ENCODE results near the gene SNX14.

GRCh38 chr6:85592033-85592432 lies 1.6 kb downstream of the SNX14 start:
- TF ChIP-seq GATA3 (IDR thresholded peaks at IDR 0.05; ENCODE audit: low read depth, low read length): no peak
- TF ChIP-seq GATA2 (IDR thresholded peaks at IDR 0.05; ENCODE audit: low read depth, low read length): no peak

Data from SH-SY5Y (cell line).